Activated T-cell treated with anti-CD3 and anti-CD28 coated beads for 48 hours (primary cell): Measurements from ENCODE around the gene DNAJC17.

Source experiments
- DNase-seq: peaks from one replicate; pipeline ENCODE4 v3.0.0-alpha.2; 2020; ENCODE audit warnings: low read depth

The DNAJC17 gene

GRCh38 chr15:40830884-40831283, 23.6 kb upstream of the DNAJC17 start:
- DNase-seq, result no peak

- DNase-seq, result no peak
These were observed 21.8 kb upstream of the DNAJC17 start for GRCh38 chr15:40829115-40829514.

- no peak for DNase-seq
These were observed 21.3 kb upstream of the DNAJC17 start, which contains the start of gene PPP1R14D for GRCh38 chr15:40828447-40829036. Gene PPP1R14D, minus strand, starts transcription at chr15:40828708. Its CDS starts 67 bp downstream, at chr15:40828641.

- DNase-seq, result no peak
These were observed 19.3 kb upstream of the DNAJC17 start for GRCh38 chr15:40826423-40827075.

GRCh38 chr15:40825661-40826422, 18.6 kb upstream of the DNAJC17 start:
- DNase-seq, result no peak

GRCh38 chr15:40823572-40824343, 16.5 kb upstream of the DNAJC17 start:
- no peak for DNase-seq

GRCh38 chr15:40821195-40821594, 13.9 kb upstream of the DNAJC17 start:
- DNase-seq, result no peak

- no peak for DNase-seq
These were observed 11.8 kb upstream of the DNAJC17 start for GRCh38 chr15:40819048-40819447.

GRCh38 chr15:40815042-40815698, 7.9 kb upstream of the DNAJC17 start:
- no peak for DNase-seq

GRCh38 chr15:40812721-40813425, 5.6 kb upstream of the DNAJC17 start:
- no peak for DNase-seq

GRCh38 chr15:40808861-40809450, 1.7 kb upstream of the DNAJC17 start:
- no peak for DNase-seq

GRCh38 chr15:40807888-40808461, 702 bp upstream of the DNAJC17 start:
- DNase-seq, result no peak

- no peak for DNase-seq
These were observed 623 bp downstream of the DNAJC17 start for GRCh38 chr15:40806672-40807027.

GRCh38 chr15:40803688-40804087, 3.6 kb downstream of the DNAJC17 start:
- no peak for DNase-seq

GRCh38 chr15:40803076-40803475, 4.2 kb downstream of the DNAJC17 start:
- no peak for DNase-seq

GRCh38 chr15:40799523-40799922, 7.8 kb downstream of the DNAJC17 start:
- no peak for DNase-seq

GRCh38 chr15:40796512-40796911, 10.8 kb downstream of the DNAJC17 start:
- no peak for DNase-seq

GRCh38 chr15:40796041-40796440, 11.2 kb downstream of the DNAJC17 start:
- no peak for DNase-seq

GRCh38 chr15:40793216-40793989, 13.9 kb downstream of the DNAJC17 start:
- no peak for DNase-seq

- no peak for DNase-seq
These were observed 14.9 kb downstream of the DNAJC17 start for GRCh38 chr15:40792394-40792793.
